ENCODE measurements around the gene FBXL7.

- TF ChIP-seq POLR2AphosphoS5 (IDR thresholded peaks at IDR 0.05) = no peak
- TF ChIP-seq CTCF (IDR thresholded peaks at IDR 0.05) = no peak
Observed at GRCh38 chr5:15753752-15754151, 253.8 kb downstream of the FBXL7 start.

Data from transverse colon (tissue), 4 donors.